Epithelial cell of esophagus (primary cell): Measurements from ENCODE around the gene COL18A1.

Experiments used
- DNase-seq: peaks from one replicate; pipeline ENCODE4 v3.0.0; 2010; ENCODE audit warnings: low read depth
- H3K4me3 ChIP-seq: 2 replicates; pipeline ENCODE4 v1.5.1; 2011; ENCODE audit warnings: mild to moderate bottlenecking, low read length, control low read depth
- TF ChIP-seq, protein P1 (sequence below): IDR thresholded peaks from 2 replicates; pipeline ENCODE4 v1.5.1; 2011; ENCODE audit warnings: low read depth, mild to moderate bottlenecking, low read length, control low read depth, inconsistent platforms; ENCODE audit not compliant: insufficient read depth; ENCODE audit errors: missing control alignments

Gene COL18A1

DNA sequence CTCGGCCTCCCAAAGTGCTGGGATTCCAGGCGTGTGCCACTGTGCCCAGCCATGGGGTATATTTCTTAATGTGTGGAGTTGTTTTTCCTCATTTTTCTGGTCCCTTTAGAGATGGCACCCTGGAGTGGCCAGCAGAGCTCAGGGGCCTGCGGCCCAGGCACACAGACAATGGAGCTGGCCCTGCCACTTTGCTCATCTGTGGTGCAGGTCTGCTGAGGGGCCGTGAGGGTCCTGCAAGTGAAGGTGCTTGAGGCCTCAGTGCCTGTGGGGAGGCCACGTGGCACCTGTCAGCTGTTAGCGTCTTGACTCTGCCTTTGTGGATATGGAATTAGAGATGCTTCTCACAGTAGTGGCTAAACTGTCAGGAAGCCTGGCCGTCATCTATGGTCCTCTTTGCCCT lies 7.5 kb downstream of the COL18A1 start:
- TF ChIP-seq, protein P1, sequence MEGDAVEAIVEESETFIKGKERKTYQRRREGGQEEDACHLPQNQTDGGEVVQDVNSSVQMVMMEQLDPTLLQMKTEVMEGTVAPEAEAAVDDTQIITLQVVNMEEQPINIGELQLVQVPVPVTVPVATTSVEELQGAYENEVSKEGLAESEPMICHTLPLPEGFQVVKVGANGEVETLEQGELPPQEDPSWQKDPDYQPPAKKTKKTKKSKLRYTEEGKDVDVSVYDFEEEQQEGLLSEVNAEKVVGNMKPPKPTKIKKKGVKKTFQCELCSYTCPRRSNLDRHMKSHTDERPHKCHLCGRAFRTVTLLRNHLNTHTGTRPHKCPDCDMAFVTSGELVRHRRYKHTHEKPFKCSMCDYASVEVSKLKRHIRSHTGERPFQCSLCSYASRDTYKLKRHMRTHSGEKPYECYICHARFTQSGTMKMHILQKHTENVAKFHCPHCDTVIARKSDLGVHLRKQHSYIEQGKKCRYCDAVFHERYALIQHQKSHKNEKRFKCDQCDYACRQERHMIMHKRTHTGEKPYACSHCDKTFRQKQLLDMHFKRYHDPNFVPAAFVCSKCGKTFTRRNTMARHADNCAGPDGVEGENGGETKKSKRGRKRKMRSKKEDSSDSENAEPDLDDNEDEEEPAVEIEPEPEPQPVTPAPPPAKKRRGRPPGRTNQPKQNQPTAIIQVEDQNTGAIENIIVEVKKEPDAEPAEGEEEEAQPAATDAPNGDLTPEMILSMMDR: no peak
- no peak for DNase-seq
- no peak overlapping the region for H3K4me3 ChIP-seq

DNA sequence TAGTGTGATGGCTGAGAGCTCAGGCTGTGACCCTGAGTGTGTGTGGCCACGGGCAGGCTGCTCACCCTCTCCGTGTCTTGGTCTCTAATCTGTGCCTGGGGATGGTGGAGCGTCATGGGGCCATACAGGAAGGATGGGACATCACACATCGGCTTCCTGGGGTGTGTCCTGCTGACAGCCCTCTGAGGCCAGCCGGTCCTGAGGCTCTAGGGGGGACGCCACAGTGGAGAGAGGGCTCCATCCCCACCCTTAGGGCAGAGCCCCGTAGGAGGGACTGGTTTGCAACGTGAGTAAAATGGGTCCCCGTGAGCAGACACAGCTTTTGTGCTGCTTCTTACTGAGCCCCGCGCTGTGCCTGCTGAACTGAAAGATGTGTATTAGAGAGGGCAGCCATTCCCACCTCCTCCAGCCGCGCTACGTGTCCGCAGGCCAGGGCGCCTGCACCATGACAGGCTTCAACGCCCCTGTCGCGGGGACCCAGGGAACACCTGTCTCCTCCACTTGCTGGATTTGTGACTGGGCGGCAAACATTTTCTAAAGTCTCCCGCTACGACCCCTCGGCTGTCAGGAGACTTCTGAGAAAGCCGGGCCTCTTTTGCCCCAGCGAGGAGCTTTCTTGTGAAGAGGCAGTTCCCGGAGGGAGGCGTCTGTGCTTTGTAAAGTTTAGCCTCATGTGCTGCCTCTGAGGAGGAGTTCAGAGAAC lies 8.1 kb downstream of the COL18A1 start:
- no peak for DNase-seq
- no peak overlapping the region for H3K4me3 ChIP-seq
- TF ChIP-seq, protein P1: no peak

DNA sequence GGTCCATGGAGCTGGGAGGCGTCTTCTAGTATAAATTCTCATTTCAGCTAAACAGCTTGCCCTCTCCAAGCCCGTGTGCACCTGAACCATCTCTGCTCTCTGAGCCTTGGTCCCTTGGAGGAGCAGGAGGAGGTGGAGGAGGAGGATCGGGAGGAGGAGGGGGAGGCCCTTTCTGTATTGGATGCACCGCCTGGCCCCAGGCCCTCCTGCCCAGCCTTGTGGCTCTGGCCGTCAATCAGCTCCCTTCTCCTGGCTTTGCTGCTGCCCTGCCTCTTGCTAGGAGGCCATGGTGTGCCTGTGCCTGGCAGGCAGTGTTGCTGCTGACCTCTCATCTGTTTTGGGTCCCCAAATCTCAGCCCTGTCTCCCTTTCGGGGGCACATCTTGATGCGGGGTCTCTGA lies 9.0 kb downstream of the COL18A1 start:
- TF ChIP-seq, protein P1: no peak

DNA sequence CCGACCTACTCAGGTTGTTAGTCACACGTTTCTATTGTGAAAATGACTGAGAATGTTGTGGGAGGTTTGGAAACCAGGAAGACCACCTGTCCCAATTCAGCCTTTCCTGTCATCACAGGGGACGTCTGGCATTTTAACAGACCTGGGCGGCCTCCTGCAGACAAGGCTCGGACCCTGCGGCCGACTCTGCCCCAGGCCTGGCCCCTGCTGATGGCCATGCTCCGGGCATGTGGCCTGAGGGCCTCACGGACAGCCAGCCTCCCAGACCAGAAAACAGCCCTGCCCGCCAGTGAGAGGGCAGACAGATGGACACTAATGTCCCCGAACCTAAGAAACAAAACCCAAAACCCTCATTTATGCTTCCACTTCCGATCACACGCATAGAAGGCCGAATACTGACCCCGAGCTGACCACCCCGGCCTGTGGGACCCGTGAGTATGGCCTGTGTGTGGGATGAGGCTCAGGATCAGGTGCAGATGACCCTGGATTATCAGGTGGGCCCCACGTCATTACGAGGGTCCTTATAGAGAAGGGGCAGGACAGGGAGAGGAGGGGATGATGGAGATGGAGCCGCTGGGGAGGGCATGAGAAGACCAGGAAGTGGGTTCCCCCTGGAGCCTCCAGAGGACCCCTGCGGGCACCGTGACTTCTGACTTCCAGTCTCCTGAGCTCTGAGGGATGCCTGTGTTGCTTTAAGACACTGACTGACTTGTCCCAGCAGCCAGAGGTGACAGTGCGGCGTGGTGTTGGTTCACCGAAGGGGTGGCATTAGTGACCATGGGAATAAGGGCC lies 9.6 kb downstream of the COL18A1 start:
- no peak overlapping the region for H3K4me3 ChIP-seq
- no peak for DNase-seq
- TF ChIP-seq, protein P1: no peak

More for the DNA sequence above, 9.0 kb downstream of the COL18A1 start:
- no peak for DNase-seq
- no peak overlapping the region for H3K4me3 ChIP-seq

DNA sequence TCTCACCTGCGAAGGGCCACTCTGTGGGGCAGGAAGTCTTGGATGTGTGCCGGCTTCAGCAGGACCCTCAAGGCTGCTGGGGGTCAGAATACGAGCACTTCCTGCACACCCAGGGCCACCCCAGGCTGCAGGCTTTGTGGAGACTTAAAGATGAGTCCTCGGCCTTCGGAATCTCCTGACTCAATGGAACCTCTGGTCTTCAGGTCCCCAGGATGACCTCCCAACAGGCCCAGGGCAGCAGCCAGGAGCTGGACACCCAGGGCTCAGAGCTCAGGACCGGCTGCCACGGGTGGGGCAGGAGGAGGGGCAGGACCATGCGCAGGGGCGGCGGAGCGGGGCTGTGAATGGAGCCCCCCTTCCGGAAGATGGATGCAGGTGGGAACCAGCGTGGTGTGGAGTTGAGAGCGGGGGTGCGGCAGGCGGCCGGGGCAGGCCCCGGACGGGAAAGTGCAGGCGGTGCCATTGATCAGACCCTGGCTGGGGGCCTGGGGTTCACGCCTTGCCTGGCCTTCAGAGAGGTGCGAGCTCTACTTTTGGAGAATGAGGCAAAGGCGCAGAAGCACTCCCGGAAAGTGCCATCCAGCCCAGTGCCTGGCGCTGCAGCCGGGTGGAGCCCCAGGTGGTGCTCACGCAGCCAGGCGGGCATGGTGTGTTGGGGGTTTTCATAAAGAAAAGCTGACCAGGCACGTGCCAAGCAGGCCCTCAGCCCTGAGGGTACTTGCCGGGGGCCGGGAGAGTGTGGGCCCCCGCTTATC lies 10.4 kb downstream of the COL18A1 start:
- TF ChIP-seq, protein P1: no peak
- no peak overlapping the region for H3K4me3 ChIP-seq
- DNase-seq: no peak

DNA sequence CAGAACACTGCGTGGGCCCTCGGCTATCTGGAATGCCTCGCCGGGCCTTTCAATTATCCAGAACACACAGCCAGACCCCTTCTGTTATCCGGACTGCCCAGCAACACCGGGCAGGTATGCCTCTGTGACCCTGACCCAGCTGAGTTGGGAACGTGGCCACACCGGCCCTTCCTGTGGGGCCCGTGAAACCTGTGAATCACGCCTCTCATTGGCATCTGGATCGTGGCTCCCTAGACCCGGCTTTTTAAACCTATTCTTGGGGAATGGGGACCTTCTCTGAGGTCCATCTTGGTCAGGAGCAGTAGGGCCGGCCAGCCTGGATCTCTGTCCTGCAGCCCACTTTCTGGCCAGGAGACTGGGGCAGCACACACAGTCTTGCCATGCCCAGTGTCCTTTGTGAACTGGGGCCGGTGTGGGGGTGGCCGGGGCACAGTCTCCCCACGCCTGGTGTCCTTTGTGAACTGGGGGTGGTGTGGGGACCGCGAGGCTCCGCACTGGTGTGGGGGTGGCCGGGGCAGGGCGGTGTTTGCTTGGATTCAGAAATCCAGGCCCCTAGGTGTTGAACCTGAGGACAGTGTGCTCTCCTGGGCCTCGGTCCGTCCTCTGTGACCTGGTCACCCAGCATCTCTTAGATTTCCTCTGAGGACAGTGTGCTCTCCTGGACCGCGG lies 11.1 kb downstream of the COL18A1 start:
- TF ChIP-seq, protein P1: no peak
- H3K4me3 ChIP-seq: no peak overlapping the region
- no peak for DNase-seq
